ENCODE data around the gene SASH1.

GRCh38 chr6:148523551-148523950 is 180.9 kb downstream of the SASH1 start:
- no peak for TF ChIP-seq CTCF (IDR thresholded peaks at IDR 0.05; ENCODE audit: low read depth, low read length, poor library complexity, severe bottlenecking)
- no peak for TF ChIP-seq EZH2phosphoT487 (IDR thresholded peaks at IDR 0.05; ENCODE audit: borderline replicate concordance, low read length)

All from DOHH2 (cell line).